Fibroblast of lung (primary cell): Measurements from ENCODE around the gene DIP2C.

Source experiments
- EZH2 ChIP-seq: IDR thresholded peaks from 2 replicates; pipeline ENCODE4 v1.5.1; 2012; ENCODE audit warnings: low read length, control low read depth, mild to moderate bottlenecking; ENCODE audit errors: missing control alignments
- TF ChIP-seq, protein P1 (sequence below), 2 donors: IDR thresholded peaks in 1 of 2; conservative IDR thresholded peaks in 1 of 2; 1 replicate in 1 of 2; 2 replicates in 1 of 2; pipeline ENCODE4 v1.5.1; 2011 to 2012; ENCODE audit warnings: low read length in 2 of 2, control low read depth in 1 of 2, inconsistent platforms in 1 of 2, low read depth in 1 of 2, mild to moderate bottlenecking in 1 of 2

DNA sequence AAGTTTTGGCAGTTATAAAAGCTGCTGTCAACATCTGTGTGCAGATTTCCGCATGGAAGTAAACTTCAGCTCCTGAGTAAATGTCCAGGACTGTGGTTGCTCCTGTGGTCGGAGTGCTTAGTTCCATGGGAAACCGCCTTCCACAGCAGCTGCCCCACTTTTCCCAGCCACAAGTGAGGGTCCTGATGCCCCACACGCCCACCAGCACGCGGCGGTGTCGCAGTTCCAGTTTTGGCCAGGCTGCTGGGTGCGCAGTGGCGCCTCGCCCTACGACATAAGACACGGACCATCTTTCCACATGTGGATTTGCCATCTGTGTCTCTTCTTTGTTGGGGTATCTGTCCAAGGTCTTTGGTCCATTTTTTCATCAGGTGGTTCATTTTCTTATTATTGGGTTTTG is 167.1 kb downstream of the DIP2C start:
- TF ChIP-seq, protein P1, sequence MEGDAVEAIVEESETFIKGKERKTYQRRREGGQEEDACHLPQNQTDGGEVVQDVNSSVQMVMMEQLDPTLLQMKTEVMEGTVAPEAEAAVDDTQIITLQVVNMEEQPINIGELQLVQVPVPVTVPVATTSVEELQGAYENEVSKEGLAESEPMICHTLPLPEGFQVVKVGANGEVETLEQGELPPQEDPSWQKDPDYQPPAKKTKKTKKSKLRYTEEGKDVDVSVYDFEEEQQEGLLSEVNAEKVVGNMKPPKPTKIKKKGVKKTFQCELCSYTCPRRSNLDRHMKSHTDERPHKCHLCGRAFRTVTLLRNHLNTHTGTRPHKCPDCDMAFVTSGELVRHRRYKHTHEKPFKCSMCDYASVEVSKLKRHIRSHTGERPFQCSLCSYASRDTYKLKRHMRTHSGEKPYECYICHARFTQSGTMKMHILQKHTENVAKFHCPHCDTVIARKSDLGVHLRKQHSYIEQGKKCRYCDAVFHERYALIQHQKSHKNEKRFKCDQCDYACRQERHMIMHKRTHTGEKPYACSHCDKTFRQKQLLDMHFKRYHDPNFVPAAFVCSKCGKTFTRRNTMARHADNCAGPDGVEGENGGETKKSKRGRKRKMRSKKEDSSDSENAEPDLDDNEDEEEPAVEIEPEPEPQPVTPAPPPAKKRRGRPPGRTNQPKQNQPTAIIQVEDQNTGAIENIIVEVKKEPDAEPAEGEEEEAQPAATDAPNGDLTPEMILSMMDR (conservative IDR thresholded peaks at IDR 0.05 in 1 of 2, IDR thresholded peaks at IDR 0.05 in 1 of 2; ENCODE audit: low read depth in 1 of 2, low read length in 2 of 2): no peak
- TF ChIP-seq EZH2: no peak
